NCI-H2107 treated with DMSO at 0.1 percent for 48 hours (cell line): ENCODE measurements around the gene TMEFF2.

Source experiments
- DNase-seq: peaks from one replicate; lab custom pipeline; 2025; ENCODE audit not compliant: unreplicated experiment; lab: John Stamatoyannopoulos, UW

The TMEFF2 gene

GRCh38 chr2:192023006-192023405 lies 171.7 kb downstream of the TMEFF2 start:
- DNase-seq, result no peak

- DNase-seq, result no peak
Observed at GRCh38 chr2:192017844-192018243, 176.9 kb downstream of the TMEFF2 start.

GRCh38 chr2:192016265-192016664 lies 178.5 kb downstream of the TMEFF2 start:
- DNase-seq, result no peak

DNA sequence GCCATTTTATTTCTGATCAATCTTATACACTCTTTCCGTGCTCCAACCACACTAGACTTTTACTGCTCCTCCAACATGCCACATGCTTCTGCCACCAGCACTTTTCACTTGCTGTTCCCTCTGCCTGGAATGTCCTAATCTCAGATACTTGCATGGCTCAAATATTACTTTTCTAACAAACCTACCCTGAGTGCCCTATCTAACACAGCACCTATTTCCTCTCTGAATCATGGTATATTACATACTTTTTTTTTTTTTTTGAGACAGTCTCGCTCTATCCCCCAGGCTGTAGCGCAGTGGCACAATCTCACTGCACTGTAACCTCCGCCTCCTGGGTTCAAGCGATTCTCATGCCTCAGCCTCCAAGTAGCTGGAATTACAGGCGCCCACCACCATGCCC lies 181.5 kb downstream of the TMEFF2 start:
- DNase-seq, result no peak

DNA sequence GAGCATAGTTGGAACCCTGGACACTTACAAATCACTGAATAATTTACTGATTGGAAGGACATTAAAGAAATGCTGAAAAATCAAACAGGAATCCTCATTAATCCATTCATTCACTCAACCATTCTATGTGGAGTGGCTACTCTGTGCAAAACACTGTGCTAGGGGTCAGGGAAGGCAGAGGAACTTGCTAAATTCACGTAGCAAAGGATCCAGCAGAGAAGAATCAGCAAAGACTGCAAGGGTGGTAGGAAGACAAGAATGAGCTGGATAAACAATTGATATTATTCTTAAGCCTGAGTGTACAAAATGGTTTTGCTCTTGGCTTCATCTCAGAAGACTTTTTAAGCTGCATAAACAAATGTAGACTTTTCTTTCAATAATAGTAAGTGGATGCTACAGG lies 183.5 kb downstream of the TMEFF2 start:
- DNase-seq, result no peak

DNA sequence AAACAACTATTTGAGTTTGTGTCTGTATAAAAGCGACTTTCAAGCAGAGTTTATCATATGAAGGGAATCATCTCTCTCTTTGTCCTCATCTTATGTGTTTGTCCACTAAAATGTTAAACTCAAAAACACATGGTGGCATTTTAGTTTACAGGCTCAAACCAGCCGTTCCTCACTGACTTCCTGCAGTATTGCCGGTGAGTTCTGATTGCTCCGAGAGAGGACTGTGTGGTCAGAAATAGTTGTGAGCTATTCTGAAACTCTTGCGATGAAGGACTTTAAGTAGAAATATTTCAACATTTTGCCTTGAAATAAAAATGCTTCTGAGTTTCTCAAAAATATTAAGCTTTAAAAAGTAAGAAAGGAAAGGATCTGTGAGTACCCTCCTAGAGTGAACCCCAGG lies 184.7 kb downstream of the TMEFF2 start:
- no peak for DNase-seq

- no peak for DNase-seq
Observed at GRCh38 chr2:192007581-192008228, 187.0 kb downstream of the TMEFF2 start.

- DNase-seq, result no peak
Observed at GRCh38 chr2:192005211-192005610, 189.5 kb downstream of the TMEFF2 start.

- DNase-seq, result no peak
Observed at GRCh38 chr2:192004188-192004963, 190.4 kb downstream of the TMEFF2 start.

GRCh38 chr2:192002418-192002817 lies 192.3 kb downstream of the TMEFF2 start:
- no peak for DNase-seq

- no peak for DNase-seq
Observed at GRCh38 chr2:192000196-192000980, 194.3 kb downstream of the TMEFF2 start.

DNA sequence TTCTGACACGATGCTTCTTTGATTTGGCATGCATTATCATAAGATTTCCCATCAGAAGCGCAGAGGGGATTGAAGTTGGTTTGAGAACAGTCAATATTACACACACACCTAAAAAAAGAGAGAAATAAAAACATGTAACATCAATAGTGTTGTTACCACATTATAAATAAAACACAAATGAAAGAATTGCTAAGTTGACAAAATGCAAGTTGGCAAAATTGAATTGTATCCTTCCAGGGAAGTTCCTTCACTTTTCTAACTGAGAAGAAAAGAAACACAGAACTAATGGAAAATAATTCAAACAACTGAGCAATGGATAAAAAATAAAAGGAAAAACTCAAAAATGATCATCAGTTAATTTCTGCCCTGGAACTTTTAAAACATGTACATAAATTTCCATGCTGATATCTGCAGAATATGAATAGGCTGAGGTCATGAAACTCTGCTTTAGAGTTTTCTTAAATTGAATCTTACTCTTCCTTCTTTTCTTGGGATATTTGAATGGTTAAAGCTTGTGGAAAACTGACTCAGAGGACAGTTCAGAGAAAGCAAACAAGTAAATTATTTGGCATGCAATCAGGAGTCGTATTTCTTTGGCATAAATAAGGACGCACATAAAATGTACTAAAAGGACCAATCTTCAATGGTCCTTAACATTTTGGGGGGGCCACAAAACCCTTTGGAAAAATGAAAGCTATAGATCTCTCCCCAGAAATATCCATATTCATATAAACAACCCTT lies 195.5 kb downstream of the TMEFF2 start:
- no peak for DNase-seq

DNA sequence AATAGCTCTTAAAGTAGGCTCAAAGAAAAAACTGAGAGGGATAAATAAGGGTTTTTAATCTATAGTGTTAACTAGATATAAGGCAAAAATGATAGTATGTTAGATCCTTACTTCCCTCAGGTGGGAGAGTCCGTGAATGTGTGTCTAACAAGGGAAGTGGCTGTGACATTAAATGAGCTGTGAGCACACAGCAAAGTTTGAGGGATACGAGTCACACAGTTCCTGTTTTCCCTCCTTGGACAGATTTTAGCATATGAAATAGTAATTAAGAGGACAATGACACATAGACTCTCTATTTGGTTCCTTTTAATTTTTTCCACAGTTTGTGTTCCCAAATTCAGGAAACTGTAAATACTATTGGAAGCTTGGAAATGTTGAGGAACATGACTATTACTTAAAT lies 199.4 kb downstream of the TMEFF2 start:
- DNase-seq, result no peak

- DNase-seq, result no peak
Observed at GRCh38 chr2:191994749-191995148, 200.0 kb downstream of the TMEFF2 start.

DNA sequence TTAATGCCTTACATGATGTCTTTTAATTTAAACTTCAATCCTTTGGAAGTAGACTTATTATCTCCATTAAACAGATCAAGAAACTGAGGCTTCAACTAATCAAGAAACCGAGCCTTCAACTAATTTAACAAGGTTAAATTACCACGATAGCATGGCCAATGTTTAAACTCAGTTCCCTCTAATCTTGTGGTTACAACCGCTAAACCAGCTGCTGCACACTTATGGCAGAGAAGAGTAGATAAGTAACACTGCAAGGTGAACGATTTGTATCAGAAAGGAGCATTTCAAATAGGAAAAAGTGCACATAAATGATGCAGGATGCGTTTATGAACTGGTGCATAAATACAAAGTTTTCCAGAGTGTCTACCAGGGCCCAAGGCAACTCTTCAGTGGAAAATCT lies 203.3 kb downstream of the TMEFF2 start:
- no peak for DNase-seq

DNA sequence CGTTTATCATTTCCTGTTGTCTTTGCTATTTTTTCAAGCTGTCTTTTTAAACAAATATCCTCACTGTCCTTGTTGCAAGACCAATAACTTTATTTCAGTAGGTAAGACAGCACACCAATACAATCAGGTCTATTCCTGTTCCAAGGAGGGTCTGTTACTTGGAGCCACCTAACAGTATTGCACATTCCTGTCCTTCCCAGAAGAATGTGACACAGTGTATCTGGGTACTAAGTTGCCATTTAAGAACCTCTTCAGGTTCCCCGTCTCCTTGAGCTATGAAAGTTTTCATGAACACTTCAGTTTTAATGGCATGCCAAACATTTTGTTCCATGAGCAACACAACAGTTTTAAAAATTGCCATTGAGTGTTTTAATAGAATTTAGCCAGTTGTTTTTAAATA lies 209.0 kb downstream of the TMEFF2 start:
- no peak for DNase-seq

- no peak for DNase-seq
Observed at GRCh38 chr2:191983591-191983990, 211.1 kb downstream of the TMEFF2 start.

DNA sequence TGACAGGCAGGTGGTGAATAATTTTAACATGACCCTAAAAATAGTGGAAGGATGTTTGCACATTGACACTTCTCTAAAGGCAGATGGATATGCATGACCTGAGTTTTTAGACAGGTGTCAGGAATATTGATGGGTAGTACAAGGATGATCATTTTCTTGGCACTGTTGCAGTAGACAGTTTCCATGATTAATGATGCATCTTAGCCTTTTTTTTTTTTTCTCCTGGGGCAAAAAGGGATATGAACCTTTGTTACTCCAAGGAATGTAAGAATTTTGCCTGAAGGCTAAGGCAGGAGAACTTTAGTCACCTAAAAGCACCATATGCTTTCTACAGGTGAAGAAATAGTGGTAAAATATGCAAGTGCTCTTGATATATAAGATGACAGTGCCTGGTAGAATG lies 211.5 kb downstream of the TMEFF2 start:
- no peak for DNase-seq

DNA sequence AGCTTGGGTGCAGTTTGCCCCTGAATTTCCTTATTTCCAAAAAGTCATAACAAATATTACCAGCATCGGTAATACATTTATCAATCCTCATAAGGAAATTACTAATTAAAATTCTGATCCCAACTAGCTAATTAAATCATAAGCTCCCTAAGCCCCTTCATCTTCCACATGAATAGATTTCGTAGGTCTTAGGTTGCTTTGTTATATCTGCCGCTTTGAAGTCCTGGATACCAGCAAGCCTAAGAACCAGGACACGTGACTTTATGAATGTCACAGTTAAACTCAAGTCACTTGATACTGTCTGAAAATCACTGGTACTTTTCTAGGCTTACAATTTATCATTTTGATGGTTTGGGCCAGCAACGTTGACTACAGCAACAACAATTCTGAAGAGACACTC lies 213.0 kb downstream of the TMEFF2 start:
- no peak for DNase-seq

DNA sequence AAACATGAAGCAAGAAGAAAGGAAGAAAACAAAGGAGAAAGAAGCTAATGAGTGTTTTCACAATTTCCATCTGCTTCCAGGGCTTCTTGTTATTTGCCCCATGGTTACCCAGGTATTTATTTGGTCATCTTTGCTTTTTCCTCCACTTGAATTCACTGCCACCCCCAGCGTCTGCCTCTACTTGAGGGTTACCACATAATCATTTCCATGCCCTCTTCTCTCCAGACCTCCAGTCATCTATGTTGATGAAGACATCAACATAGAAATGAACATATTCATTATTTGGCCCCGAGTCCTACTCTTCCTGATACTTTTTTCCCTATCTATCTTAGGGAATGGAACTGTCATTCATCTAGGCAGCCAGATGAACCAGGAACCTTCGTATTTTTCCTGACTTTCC lies 214.2 kb downstream of the TMEFF2 start:
- no peak for DNase-seq

DNA sequence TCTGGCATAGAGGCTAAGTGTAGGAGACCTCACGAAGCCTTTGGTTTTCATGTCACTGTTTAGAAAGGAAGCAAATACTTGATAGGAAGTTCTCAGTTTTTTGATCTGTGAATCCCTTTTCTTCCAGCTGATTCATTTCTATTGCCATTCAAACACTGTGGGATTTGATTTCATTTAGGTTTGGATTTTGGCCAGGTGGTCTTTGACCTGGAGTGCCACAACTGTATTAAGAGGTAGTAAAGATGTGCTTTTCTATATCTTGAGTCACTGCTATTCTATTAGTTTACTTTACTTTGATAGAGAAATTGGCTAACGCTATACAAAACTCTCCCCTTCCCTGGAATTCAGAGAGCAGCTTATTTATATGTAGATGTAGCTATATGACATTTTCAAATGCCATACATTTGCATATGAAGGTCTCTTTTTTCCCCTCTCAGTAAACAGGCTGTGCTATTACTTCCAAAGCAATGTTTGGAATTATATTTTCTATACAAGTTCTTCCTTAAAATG lies 215.5 kb downstream of the TMEFF2 start:
- DNase-seq, result no peak
